Neural progenitor cell (in vitro differentiated cells): ENCODE data around the gene PCDHGA4. TPM values are rescaled to one million over a fixed set of nuclear protein-coding genes. Genes with fewer than 3 reads are reported as not detected.

Source experiments
- DNase-seq: peaks from one replicate; pipeline ENCODE4 v3.0.0-alpha.2; 2016; ENCODE audit warnings: low spot score
- H2AFZ ChIP-seq: fragments of 200-600 bp; sonication (generic); replicated peaks from 2 replicates; pipeline ENCODE4 v1.6.1; 2016; ENCODE audit warnings: antibody characterized with exemption
- H3F3A ChIP-seq: fragments of 200-600 bp; sonication (generic); 2 replicates; pipeline ENCODE4 v1.6.1; 2016; ENCODE audit warnings: antibody characterized with exemption, low read depth
- H3K27ac ChIP-seq: fragments of 200-600 bp; sonication (generic); 2 replicates; pipeline ENCODE4 v1.5.1; 2016; ENCODE audit warnings: mild to moderate bottlenecking
- H3K27me3 ChIP-seq: fragments of 200-600 bp; sonication (generic); 2 replicates; pipeline ENCODE4 v1.6.1; 2016; ENCODE audit warnings: mild to moderate bottlenecking, moderate library complexity
- H3K36me3 ChIP-seq: fragments of 200-600 bp; sonication (generic); 2 replicates; pipeline ENCODE4 v1.5.1; 2016
- H3K4me1 ChIP-seq: fragments of 200-600 bp; sonication (generic); 2 replicates; pipeline ENCODE4 v1.6.1; 2016; ENCODE audit warnings: mixed run types
- H3K4me2 ChIP-seq: fragments of 200-600 bp; sonication (generic); 2 replicates; pipeline ENCODE4 v1.6.1; 2016
- H3K4me3 ChIP-seq: fragments of 200-600 bp; sonication (generic); 2 replicates; pipeline ENCODE4 v1.5.1; 2016
- H3K79me2 ChIP-seq: fragments of 200-600 bp; sonication (generic); 2 replicates; pipeline ENCODE4 v1.6.1; 2016; ENCODE audit warnings: low read depth
- H3K9ac ChIP-seq: fragments of 200-600 bp; sonication (generic); 2 replicates; pipeline ENCODE4 v1.6.1; 2016
- H3K9me3 ChIP-seq: fragments of 200-600 bp; sonication (generic); 2 replicates; pipeline ENCODE4 v1.5.1; 2016; ENCODE audit warnings: low read depth
- H4K20me1 ChIP-seq: fragments of 200-600 bp; sonication (generic); 2 replicates; pipeline ENCODE4 v1.6.1; 2016; ENCODE audit warnings: low read depth
- H3K27ac Mint-ChIP-seq: 3 replicates; pipeline ENCODE4 v1.8.0; 2021; ENCODE audit warnings: mixed read lengths
- H3K27me3 Mint-ChIP-seq: 2 replicates; pipeline ENCODE4 v1.8.0; 2022; ENCODE audit warnings: low read depth, mild to moderate bottlenecking, inconsistent platforms, moderate library complexity, mixed read lengths; ENCODE audit not compliant: insufficient read depth
- H3K36me3 Mint-ChIP-seq: 3 replicates; pipeline ENCODE4 v1.8.0; 2021; ENCODE audit warnings: mixed read lengths
- H3K4me1 Mint-ChIP-seq: 3 replicates; pipeline ENCODE4 v1.8.0; 2021; ENCODE audit warnings: mixed read lengths
- H3K4me3 Mint-ChIP-seq: 3 replicates; pipeline ENCODE4 v1.8.0; 2021; ENCODE audit warnings: mild to moderate bottlenecking, moderate library complexity, mixed read lengths
- H3K9me3 Mint-ChIP-seq: 3 replicates; pipeline ENCODE4 v1.8.0; 2020; ENCODE audit warnings: mixed read lengths
- CTCF ChIP-seq: fragments of 200-600 bp; sonication (generic); IDR thresholded peaks from 2 replicates; pipeline ENCODE4 v1.5.1; 2017; ENCODE audit warnings: antibody characterized with exemption, mild to moderate bottlenecking
- EZH2 ChIP-seq: fragments of 200-600 bp; sonication (generic); IDR thresholded peaks from 2 replicates; pipeline ENCODE4 v1.6.1; 2017; ENCODE audit warnings: antibody characterized with exemption, mild to moderate bottlenecking, moderate library complexity
- EZH2phosphoT487 ChIP-seq: fragments of 200-600 bp; sonication (generic); IDR thresholded peaks from 2 replicates; pipeline ENCODE4 v1.6.1; 2017; ENCODE audit warnings: antibody characterized with exemption
- total RNA-seq: library from RNA; depleted of rRNA; stranded (reverse); fragments of >200 nt; gene quantifications from 2 replicates; pipeline ENCODE4 v1.2.3, GENCODE V29; 2015; ENCODE audit warnings: low replicate concordance

Gene PCDHGA4
- total RNA-seq, 1 donor from 2014 or later: 2.4 TPM

GRCh38 chr5:141319202-141319601, 35.6 kb upstream of the PCDHGA4 start:
- Mint-ChIP-seq H3K36me3 (peaks cover 57% of the 10 kb centered on the region), H3K27me3 (peaks cover 8% of the 10 kb centered on the region), H3K4me1 (peaks cover 4% of the 10 kb centered on the region), H3K4me3 (peak overlapping the region; percentile 98), H3K27ac (no peak overlapping the region), H3K9me3 (peaks cover 83% of the 10 kb centered on the region)
- Histone ChIP-seq H3K27ac (no peak overlapping the region), H3K4me1 (no peaks in the 10 kb centered on the region), H3K79me2 (peaks cover 45% of the 10 kb centered on the region), H3K27me3 (no peaks in the 10 kb centered on the region), H3F3A (peaks cover 17% of the 10 kb centered on the region), H3K4me3 (peak overlapping the region; percentile 83), H2AFZ (no peak overlapping the region), H3K36me3 (peaks cover 33% of the 10 kb centered on the region), H3K9ac (no peak overlapping the region), H4K20me1 (no peaks in the 10 kb centered on the region), H3K9me3 (peaks cover 26% of the 10 kb centered on the region), H3K4me2 (no peak overlapping the region)
- DNase-seq: no peak
- no peak for TF ChIP-seq EZH2phosphoT487
- TF ChIP-seq EZH2: no peak
- TF ChIP-seq CTCF: no peak

GRCh38 chr5:141319699-141320098, 35.1 kb upstream of the PCDHGA4 start:
- Mint-ChIP-seq H3K9me3 (peaks cover 80% of the 10 kb centered on the region), H3K36me3 (peaks cover 54% of the 10 kb centered on the region), H3K4me3 (peak overlapping the region; percentile 98), H3K27me3 (peaks cover 8% of the 10 kb centered on the region), H3K27ac (no peak overlapping the region), H3K4me1 (peaks cover 4% of the 10 kb centered on the region)
- TF ChIP-seq CTCF (no peak), EZH2 (no peak), EZH2phosphoT487 (no peak)
- Histone ChIP-seq H3K4me3 (peak overlapping the region; percentile 83), H3K36me3 (peaks cover 33% of the 10 kb centered on the region), H3K9ac (no peak overlapping the region), H3K27me3 (no peaks in the 10 kb centered on the region), H3K4me1 (no peaks in the 10 kb centered on the region), H2AFZ (no peak overlapping the region), H3F3A (peaks cover 17% of the 10 kb centered on the region), H3K4me2 (peak overlapping the region; percentile 76), H3K27ac (no peak overlapping the region), H3K79me2 (peaks cover 45% of the 10 kb centered on the region), H4K20me1 (no peaks in the 10 kb centered on the region), H3K9me3 (peaks cover 26% of the 10 kb centered on the region)
- DNase-seq: no peak

- peak within 1 kb of the TSS; percentile 83 for H3K4me3 ChIP-seq
- peak within 1 kb of the TSS; percentile 99 for H3K27ac Mint-ChIP-seq
- peaks cover 43% of the 10 kb centered on the region for H3K79me2 ChIP-seq
- H3K36me3 Mint-ChIP-seq: peaks cover 46% of the 10 kb centered on the region
- H2AFZ ChIP-seq: peak within 1 kb of the TSS; percentile 98
- DNase-seq: peak; percentile 96
- TF ChIP-seq CTCF: peak; percentile 93
- TF ChIP-seq EZH2phosphoT487: no peak
- TF ChIP-seq EZH2: no peak
- H3K9me3 ChIP-seq: peaks cover 26% of the 10 kb centered on the region
- H3K27ac ChIP-seq: peak within 1 kb of the TSS; percentile 93
- H3K36me3 ChIP-seq: peaks cover 33% of the 10 kb centered on the region
- H3K4me2 ChIP-seq: peak within 1 kb of the TSS; percentile 76
- H3K27me3 ChIP-seq: no peaks in the 10 kb centered on the region
- H4K20me1 ChIP-seq: no peaks in the 10 kb centered on the region
- peaks cover 5% of the 10 kb centered on the region for H3K27me3 Mint-ChIP-seq
- peak within 1 kb of the TSS; percentile 97 for H3K9ac ChIP-seq
- peak within 1 kb of the TSS; percentile 98 for H3K4me3 Mint-ChIP-seq
- H3F3A ChIP-seq: peaks cover 17% of the 10 kb centered on the region
- H3K9me3 Mint-ChIP-seq: peaks cover 76% of the 10 kb centered on the region
- H3K4me1 ChIP-seq: no peaks in the 10 kb centered on the region
- peaks cover 4% of the 10 kb centered on the region for H3K4me1 Mint-ChIP-seq
Observed at GRCh38 chr5:141320225-141321169, 34.3 kb upstream of the PCDHGA4 start, which contains the start of gene TAF7. Gene TAF7, minus strand, starts transcription at chr5:141320784. Its CDS starts 740 bp downstream, at chr5:141320044.
